HG03558 (cell line): Measurements from ENCODE around the gene PDZRN3.

ENCODE experiments used
- ATAC-seq: cut with Tn5 transposase; IDR thresholded peaks from one replicate; pipeline ENCODE4 v1.9.1; 2021; ENCODE audit warnings: moderate number of reproducible peaks; ENCODE audit not compliant: unreplicated experiment; ENCODE audit errors: extremely low read depth

PDZRN3 gene

GRCh38 chr3:73561494-73561893 is 63.2 kb downstream of the PDZRN3 start:
- ATAC-seq = no peak

DNA sequence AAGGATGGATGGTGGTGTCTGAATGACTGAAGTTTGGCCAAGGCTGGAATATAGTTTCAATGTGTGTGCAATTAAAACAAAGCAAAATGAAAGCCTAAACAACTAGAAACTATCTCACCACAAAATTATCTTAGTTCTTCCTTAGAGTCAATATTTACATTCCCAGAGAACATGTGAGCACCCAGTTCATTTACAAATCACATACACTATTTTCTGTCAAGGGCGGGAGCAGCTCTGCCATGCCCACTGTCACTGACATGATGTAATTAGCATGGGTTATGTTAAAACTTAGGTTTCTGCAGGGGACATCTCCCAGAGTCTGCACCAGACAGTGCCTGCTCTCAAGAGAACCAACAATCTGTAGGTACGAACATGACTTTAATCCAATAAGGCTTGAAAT is 65.0 kb downstream of the PDZRN3 start:
- no peak for ATAC-seq

DNA sequence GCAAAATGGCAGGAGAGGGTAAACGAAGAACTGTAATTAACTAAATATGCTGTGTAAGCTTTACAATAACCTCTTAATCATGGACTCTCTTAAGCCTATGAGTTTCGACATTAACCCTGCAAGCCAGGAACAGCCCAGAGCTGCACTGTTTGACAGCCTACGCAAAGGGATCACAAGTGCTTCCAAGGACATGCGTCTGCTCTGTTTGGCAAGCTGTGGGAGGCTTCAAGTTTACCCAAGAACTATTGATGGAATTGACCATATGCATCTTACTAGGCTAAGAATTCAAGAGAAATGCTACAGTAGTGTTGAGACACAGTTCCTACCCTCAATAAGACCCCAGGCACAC is 66.0 kb downstream of the PDZRN3 start:
- no peak for ATAC-seq

DNA sequence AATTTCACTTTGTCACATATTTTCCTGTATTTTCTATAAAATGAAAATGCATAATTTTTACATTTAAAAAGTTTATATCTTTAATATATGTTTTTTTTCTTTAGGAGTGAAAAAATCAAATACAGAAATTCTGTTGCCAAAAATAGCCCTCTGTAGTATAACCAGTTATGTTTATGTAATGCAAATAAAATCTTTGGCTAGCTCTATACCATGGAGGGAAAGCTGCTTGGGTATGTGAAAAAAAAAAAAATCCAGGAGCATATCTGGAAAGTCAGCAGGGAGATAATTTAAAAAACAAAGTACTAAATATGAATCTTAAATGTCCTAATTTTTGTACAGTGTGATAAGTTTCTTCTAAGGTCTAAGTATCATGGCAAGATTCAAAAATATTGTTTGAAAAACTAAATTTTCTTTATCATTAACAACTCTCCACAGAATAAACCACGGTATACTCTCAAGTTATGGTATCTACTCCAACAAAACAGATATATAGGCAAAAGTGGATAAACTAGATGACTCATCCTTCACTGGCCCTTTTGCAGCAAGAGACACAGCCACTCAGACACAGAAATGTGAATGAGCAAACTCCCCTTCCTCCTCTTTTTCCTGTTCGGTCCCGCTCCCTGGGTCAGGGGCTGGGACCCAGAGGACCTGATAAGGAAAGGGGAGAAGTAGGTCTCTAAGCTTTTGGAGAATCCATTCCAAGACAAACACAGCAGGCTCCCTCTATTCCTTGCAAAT is 66.6 kb downstream of the PDZRN3 start:
- ATAC-seq = no peak

DNA sequence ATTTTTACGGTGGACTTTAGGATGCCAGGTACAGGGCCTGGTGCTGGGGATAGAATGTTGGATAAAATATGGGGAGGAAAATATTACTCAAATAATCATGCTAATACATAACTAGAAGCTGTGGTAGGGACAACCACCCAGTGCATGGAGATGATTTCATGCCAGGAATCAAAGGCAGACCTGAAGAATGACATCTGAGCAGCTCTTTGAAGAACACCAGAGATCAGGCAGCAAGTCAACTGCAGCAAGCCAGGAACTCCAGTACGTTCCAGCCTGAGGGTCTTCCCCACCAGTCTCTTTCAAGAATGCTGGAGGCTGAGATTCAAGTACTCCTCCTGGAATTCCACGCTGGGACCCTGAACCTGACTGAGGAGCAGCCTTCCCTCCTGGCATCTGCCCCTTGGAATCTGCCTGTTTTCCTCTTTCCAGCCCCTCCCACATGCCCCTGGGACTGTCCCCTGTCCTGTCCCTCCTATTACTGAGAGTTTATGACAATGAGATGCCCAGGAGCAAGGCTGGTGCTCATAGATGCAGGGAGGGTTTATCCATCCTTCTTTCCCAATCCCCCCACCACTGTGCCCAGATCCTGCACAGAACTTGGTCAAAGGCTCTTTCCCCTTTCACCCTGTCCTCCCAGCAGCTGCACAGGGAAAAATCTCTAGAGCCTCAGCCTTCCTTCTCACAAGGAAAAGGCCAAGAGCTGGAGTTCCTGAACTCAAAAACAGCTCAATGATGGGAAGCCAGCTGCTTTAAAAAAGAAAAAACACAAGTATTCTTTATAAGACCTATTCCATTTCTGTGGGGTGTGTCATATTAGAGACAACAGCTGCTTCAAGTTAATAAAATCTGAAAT is 68.0 kb downstream of the PDZRN3 start:
- no peak for ATAC-seq

DNA sequence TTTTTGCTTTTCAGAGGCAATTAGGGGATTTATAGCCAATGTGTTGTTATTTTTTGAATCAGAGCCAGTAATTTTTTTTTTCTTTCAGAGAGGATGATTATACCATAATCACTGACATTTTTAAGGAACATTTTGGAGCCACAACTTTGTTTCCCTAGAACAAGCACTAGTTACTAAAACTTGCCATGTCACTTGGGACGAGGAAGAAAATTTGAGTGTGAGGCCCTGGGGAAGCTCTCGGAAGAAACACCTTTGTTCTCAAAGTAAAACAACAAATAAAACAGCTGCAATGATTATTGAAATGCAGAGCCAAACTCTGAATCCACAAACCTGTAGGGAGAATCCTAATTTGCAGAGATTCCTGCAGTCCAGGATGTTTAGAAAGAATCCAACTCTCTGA is 69.7 kb downstream of the PDZRN3 start:
- ATAC-seq = no peak

DNA sequence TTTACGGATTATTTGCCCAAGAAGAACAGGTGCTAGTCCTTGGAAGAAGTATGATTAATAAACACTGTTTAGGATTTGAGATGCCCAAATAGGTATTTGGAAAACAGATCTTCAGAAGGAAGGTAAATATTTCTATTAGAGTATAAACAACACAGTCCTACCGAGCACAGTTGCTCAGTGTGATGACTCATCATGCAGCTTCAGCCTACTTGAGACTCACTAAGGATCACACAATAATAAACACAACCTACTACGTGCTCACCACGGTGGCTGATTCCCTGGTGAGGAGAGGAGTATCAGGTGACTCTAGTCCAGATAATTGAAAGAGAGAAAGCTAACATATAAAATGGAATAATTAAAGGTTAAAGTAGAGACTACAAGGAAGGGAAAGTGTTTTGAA is 72.0 kb downstream of the PDZRN3 start:
- no peak for ATAC-seq

- no peak for ATAC-seq
Observed at GRCh38 chr3:73550032-73550431, 74.7 kb downstream of the PDZRN3 start.

DNA sequence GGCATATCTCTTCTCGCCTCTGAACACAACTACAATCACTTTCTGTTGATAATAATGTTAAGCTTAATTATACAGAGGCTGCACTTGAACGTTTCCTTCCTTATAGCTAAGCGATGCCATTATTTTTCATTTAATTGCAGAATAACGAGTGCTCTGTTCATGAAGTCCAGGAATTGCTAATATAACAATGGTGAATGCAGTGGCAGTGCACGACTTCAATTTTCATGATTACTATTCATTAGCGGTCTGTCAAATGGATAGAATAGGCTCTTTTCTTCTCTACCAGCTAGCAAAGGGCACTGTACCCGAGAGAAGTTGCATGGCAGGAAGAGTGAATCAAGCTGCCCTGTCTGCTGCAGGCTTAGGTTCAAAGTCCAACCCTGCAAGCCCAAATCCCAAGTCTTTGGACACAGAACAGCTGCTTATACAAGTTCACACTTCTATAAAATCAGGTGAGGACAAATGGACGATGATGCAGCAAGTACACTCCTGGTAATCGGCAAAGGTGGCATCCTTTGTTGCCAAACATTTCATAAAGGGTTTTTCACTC is 75.6 kb downstream of the PDZRN3 start:
- ATAC-seq = no peak

GRCh38 chr3:73548436-73548835 is 76.3 kb downstream of the PDZRN3 start:
- no peak for ATAC-seq

- ATAC-seq = no peak
Observed at GRCh38 chr3:73547427-73548248, 77.1 kb downstream of the PDZRN3 start.

GRCh38 chr3:73546961-73547360 is 77.8 kb downstream of the PDZRN3 start:
- no peak for ATAC-seq

DNA sequence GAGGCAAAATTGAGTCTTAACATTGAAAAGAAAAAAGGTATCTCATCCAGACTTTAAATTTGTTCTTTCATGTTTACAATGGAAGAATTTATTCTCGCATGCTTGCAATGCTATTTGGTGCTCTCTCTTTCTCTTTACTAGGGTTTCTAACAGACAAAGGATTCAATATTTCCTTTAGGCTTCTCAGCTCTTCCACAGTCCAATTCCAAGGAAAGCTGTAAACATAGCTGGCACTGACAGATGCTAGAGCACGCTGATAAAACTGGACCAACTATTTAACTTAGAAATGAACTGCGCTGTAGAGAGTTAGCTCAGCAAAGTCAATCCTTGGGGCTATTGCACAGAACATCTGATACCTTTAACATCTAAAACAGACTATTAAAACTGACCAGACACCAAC is 81.3 kb downstream of the PDZRN3 start:
- no peak for ATAC-seq

DNA sequence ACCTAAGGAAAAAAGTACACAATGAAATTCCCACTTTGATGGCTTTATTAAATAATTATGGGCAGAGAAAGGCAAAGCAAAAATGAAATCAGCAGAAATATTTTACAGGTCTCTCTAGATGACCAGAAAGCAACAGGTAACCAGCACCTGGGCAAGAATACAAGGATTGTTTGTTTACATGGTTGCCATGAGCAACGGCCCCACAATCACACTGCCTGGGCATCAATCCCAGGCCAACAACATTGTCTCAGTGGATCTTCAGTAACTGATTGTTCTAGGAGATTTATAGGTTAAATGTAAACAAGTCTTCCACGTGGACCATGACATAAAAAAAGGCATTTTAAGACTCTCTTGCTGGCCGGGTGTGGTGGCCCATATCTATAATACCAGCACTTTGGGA is 82.6 kb downstream of the PDZRN3 start:
- ATAC-seq = no peak

DNA sequence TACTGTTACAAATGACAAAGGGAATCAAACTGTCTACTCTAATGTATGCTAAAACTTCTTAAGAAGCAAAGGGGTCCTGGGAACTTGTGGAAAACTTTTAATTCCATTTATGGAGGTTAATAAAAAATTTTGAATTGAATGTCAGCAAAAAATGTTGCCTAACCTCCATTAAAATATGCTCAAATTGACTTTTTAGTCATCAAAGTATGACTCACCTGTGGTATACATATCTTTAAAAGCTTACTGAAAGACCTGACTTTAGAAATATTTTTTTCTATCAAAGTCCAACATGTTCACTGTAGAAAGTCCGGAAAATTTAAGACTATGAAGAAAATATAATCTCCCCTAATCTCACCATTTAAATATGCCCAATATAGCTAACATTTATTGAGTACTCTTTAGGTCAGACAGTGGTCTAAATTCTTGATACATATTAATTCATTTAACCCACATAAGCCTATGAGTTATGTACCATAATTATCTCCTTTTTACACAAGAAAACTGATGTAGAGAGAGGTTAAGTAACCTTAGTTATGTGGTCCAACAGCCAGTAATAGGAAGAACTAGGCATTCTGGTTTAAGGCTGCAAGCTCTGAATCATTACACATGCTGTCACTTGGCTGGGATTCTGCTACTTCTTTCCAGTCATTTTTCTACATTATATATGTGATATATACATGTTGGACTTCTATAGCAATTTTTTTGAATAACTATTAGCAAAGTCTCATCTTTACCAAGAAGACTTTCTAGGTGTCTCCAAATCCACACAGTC is 83.6 kb downstream of the PDZRN3 start:
- no peak for ATAC-seq

- no peak for ATAC-seq
Observed at GRCh38 chr3:73538486-73538885, 86.3 kb downstream of the PDZRN3 start.

- ATAC-seq = no peak
Observed at GRCh38 chr3:73536952-73537351, 87.8 kb downstream of the PDZRN3 start.

- ATAC-seq = no peak
Observed at GRCh38 chr3:73536336-73536895, 88.3 kb downstream of the PDZRN3 start.

- no peak for ATAC-seq
Observed at GRCh38 chr3:73535931-73536330, 88.8 kb downstream of the PDZRN3 start.

DNA sequence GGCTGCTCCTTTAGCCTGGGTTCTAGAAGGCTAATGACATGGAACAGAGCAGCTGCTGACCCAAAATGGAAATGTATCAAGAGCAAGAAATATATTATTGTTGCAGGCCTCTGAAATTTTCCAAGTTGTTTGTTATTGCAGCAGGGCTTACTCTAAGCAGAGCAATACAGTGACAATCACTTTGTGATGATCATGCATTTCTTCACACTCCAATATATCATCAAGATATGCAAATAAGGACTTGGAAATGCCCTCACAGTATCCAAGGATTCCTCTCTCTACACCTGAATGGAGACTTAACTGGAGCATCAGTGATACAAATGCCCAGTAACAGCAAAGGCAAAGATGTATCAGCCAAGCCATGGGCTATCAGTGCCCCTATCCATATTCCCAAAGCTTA is 89.6 kb downstream of the PDZRN3 start:
- no peak for ATAC-seq
